Breast epithelium (tissue), 3 donors: ENCODE measurements around the gene TMEM123.

Experiments used
- CTCF ChIP-seq, 3 donors: fragments of 450-650 bp; IDR thresholded peaks; one replicate each; pipeline ENCODE4 v1.5.1; 2016 to 2017; ENCODE audit warnings: antibody characterized with exemption in 3 of 3, mild to moderate bottlenecking in 3 of 3, moderate library complexity in 3 of 3
- POLR2A ChIP-seq: fragments of 450-650 bp; IDR thresholded peaks from one replicate; pipeline ENCODE4 v1.6.1; 2016; ENCODE audit warnings: antibody characterized with exemption, mild to moderate bottlenecking, moderate library complexity
- POLR2AphosphoS5 ChIP-seq, 3 donors: sonication (generic); formaldehyde crosslinking; IDR thresholded peaks; one replicate each; pipeline ENCODE4 v1.6.1; 2017; ENCODE audit warnings: antibody characterized with exemption in 3 of 3

GRCh38 chr11:102470251-102470650 is 17.7 kb upstream of the TMEM123 start:
- TF ChIP-seq CTCF (IDR thresholded peaks at IDR 0.05) (no peak), POLR2A (no peak), POLR2AphosphoS5 (IDR thresholded peaks at IDR 0.05) (no peak)
